ENCODE results near the gene C1orf232. TPM values are rescaled to one million over a fixed set of nuclear protein-coding genes. Genes with fewer than 3 reads are reported as not detected.

The C1orf232 gene
- total RNA-seq, result not detected

DNA sequence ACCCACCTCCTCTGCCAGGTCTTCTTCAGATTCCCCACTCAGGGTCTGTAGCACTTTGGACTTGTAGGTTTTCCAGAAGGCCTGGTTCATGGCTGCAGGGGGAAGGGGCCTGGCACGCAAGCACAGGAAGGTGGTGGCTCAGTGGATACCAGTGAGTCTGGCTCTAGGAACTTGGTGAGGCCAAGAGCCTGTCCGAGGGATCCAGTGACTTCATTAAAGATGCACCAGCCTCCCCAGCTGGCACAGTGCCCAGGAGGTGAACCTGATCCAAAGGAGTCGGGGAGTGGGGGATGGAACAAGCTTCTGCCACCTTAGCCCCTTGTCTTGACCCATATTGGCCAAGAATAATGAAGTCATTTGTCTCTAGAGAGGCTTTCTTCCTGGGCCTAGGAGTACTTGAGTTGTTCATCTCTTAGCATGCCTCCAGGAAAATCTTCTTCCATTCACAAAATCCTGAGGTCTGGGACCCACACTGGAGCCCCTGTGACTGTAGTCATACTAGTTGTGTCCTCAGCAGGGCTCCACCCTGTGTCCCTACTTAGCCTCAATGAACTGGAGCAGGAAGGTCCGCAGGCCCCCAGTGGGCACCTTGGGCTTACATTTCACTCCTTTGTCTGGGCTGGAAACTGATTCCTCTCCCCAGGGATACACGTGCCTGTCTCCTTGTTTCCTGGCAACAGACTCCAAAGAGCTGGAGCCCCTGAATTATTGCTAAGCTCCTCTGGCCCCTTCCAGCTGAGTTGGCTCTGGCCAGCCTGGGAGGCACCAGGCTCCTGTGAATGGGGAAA lies at the start of gene C1orf232:
C1orf232 (minus strand) TSS at position 554 of the 788 bp plus-strand sequence; CDS start at position 90, 464 bp downstream.
- Histone ChIP-seq H3K27me3 (peaks cover 3% of the 10 kb centered on the region), H3K36me3 (no peaks in the 10 kb centered on the region), H3K9me3 (no peaks in the 10 kb centered on the region), H3K4me1 (peaks cover 13 to 24% (median 20%) of the 10 kb centered on the region in 4 donors), H3K4me3 (peak within 1 kb of the TSS; percentile 59 to 91 (median 62)), H3K27ac (peak within 1 kb of the TSS; percentile 70 to 87 (median 78))
- no peak for TF ChIP-seq POLR2A (IDR thresholded peaks at IDR 0.05)
- no peak for TF ChIP-seq POLR2AphosphoS5 (IDR thresholded peaks at IDR 0.05)
- TF ChIP-seq EP300 (IDR thresholded peaks at IDR 0.05; ENCODE audit: low read depth), result no peak
- TF ChIP-seq, protein P1, sequence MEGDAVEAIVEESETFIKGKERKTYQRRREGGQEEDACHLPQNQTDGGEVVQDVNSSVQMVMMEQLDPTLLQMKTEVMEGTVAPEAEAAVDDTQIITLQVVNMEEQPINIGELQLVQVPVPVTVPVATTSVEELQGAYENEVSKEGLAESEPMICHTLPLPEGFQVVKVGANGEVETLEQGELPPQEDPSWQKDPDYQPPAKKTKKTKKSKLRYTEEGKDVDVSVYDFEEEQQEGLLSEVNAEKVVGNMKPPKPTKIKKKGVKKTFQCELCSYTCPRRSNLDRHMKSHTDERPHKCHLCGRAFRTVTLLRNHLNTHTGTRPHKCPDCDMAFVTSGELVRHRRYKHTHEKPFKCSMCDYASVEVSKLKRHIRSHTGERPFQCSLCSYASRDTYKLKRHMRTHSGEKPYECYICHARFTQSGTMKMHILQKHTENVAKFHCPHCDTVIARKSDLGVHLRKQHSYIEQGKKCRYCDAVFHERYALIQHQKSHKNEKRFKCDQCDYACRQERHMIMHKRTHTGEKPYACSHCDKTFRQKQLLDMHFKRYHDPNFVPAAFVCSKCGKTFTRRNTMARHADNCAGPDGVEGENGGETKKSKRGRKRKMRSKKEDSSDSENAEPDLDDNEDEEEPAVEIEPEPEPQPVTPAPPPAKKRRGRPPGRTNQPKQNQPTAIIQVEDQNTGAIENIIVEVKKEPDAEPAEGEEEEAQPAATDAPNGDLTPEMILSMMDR (IDR thresholded peaks at IDR 0.05), result no peak
- intact Hi-C loops (cut with DNase I; ENCODE audit: low total_unique reads) (no loop called here), in situ Hi-C loops (cut with MboI; ENCODE audit: low pct_ligation_motif_present in 1 of 4, low pct_unique_long_range_greater_than_20kb in 1 of 4, low sequenced_read_pairs in 3 of 4) (loop anchor here in 2 of 4 donors (25.0 kb wide), 1 partner anchor 131 kb away; the partner anchor contains the start of gene SLC30A2 (in 2 of the 2))
- WGBS, 2 donors (ENCODE audit: low coverage in 1 of 2), result 61% methylated on average over 5 of the region's 5 CpGs; no CpG with 5 or more reads in 1 of the 2 donors
- no peak for DNase-seq

GRCh38 chr1:26215246-26215645 lies 46.5 kb upstream of the C1orf232 start:
- H3K4me1 ChIP-seq, result peaks cover 0 to 6% (median 0%) of the 10 kb centered on the region in 4 donors
- intact Hi-C loops (cut with DNase I; ENCODE audit: low total_unique reads), result no loop called here
- TF ChIP-seq POLR2AphosphoS5 (IDR thresholded peaks at IDR 0.05) (no peak), EP300 (IDR thresholded peaks at IDR 0.05; ENCODE audit: low read depth) (no peak), POLR2A (IDR thresholded peaks at IDR 0.05) (no peak)
- TF ChIP-seq, protein P1 (IDR thresholded peaks at IDR 0.05), result no peak
- whole genome bisulfite sequencing, 2 donors (ENCODE audit: low coverage in 1 of 2), result 0 to 44% methylated on average over 1 to 3 of the region's 3 CpGs
- H3K27me3 ChIP-seq, result no peaks in the 10 kb centered on the region
- DNase-seq, result no peak
- in situ Hi-C loops (cut with MboI; ENCODE audit: low pct_ligation_motif_present in 1 of 4, low pct_unique_long_range_greater_than_20kb in 1 of 4, low sequenced_read_pairs in 3 of 4), result no loop called here
- H3K9me3 ChIP-seq, result no peaks in the 10 kb centered on the region
- no peak overlapping the region for H3K4me3 ChIP-seq
- H3K27ac ChIP-seq, result no peak overlapping the region
- H3K36me3 ChIP-seq, result no peaks in the 10 kb centered on the region

DNA sequence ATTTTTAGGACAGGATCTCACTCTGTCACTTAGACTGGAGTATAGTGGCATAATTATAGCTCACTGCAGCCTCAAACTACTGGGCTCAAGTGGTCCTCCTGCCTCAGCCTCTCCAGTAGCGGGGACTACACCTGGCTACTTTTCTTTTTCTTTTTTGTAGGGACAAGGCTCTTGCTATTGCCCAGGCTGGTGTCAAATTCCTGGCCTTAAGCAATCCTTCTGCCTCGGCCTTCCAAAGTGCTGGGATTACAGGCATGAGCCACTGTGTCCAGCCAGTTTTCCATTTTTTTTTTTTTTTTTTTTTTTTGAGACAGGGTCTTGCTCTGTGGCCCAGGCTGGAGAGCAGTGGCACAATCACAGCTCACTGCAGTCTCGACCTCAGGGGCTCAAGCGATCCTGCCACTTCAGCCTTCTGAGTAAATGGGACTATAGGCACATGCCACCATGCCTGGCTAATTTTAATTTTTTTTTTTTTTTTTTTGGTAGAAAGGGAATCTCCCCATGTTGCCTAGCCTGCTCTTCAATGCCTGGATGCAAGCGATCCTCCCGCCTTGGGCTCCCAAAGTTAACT lies 44.7 kb upstream of the C1orf232 start:
- TF ChIP-seq, protein P1 (IDR thresholded peaks at IDR 0.05), result no peak
- no peak for TF ChIP-seq POLR2A (IDR thresholded peaks at IDR 0.05)
- TF ChIP-seq POLR2AphosphoS5 (IDR thresholded peaks at IDR 0.05), result no peak
- no peak for TF ChIP-seq EP300 (IDR thresholded peaks at IDR 0.05; ENCODE audit: low read depth)
- H3K4me3 ChIP-seq, result no peak overlapping the region
- in situ Hi-C loops (cut with MboI; ENCODE audit: low pct_ligation_motif_present in 1 of 4, low pct_unique_long_range_greater_than_20kb in 1 of 4, low sequenced_read_pairs in 3 of 4), result no loop called here
- intact Hi-C loops (cut with DNase I; ENCODE audit: low total_unique reads), result no loop called here
- H3K4me1 ChIP-seq, result no peaks in the 10 kb centered on the region
- no peak overlapping the region for H3K27ac ChIP-seq
- H3K27me3 ChIP-seq, result no peaks in the 10 kb centered on the region
- WGBS, 2 donors (ENCODE audit: low coverage in 1 of 2), result 91 to 100% methylated on average over 1 to 6 of the region's 6 CpGs
- H3K36me3 ChIP-seq, result no peaks in the 10 kb centered on the region
- no peaks in the 10 kb centered on the region for H3K9me3 ChIP-seq
- DNase-seq, result no peak

DNA sequence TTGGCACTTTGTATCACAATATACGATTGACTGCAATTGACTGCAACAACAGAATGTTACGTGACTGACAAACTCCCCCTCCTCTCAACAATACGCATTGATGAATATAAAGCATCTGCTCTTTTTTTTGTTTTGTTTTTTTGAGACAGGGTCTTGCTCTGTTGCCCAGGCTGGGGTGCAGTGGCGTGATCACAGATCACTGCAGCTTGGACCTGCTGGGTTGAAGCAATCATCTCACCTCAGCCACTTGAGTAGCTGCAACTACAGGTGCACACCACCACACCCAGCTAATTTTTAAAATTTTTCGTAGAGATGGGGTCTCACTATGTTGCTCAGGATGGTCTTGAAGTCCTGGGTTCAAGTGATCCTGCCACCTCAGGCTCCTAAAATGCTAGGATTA lies 44.0 kb upstream of the C1orf232 start:
- H3K27ac ChIP-seq, result no peak overlapping the region
- no peaks in the 10 kb centered on the region for H3K4me1 ChIP-seq
- no peaks in the 10 kb centered on the region for H3K9me3 ChIP-seq
- intact Hi-C loops (cut with DNase I; ENCODE audit: low total_unique reads), result no loop called here
- no peak for TF ChIP-seq EP300 (IDR thresholded peaks at IDR 0.05; ENCODE audit: low read depth)
- TF ChIP-seq, protein P1 (IDR thresholded peaks at IDR 0.05), result no peak
- no peak for TF ChIP-seq POLR2A (IDR thresholded peaks at IDR 0.05)
- TF ChIP-seq POLR2AphosphoS5 (IDR thresholded peaks at IDR 0.05), result no peak
- 77 to 88% methylated on average over 4 to 5 of the region's 5 CpGs for WGBS, 2 donors (ENCODE audit: low coverage in 1 of 2)
- no peak overlapping the region for H3K4me3 ChIP-seq
- no peaks in the 10 kb centered on the region for H3K27me3 ChIP-seq
- H3K36me3 ChIP-seq, result no peaks in the 10 kb centered on the region
- in situ Hi-C loops (cut with MboI; ENCODE audit: low pct_ligation_motif_present in 1 of 4, low pct_unique_long_range_greater_than_20kb in 1 of 4, low sequenced_read_pairs in 3 of 4), result no loop called here
- no peak for DNase-seq

Data from transverse colon (tissue), 4 donors.